Measurements from ENCODE around the gene NFATC2.

DNA sequence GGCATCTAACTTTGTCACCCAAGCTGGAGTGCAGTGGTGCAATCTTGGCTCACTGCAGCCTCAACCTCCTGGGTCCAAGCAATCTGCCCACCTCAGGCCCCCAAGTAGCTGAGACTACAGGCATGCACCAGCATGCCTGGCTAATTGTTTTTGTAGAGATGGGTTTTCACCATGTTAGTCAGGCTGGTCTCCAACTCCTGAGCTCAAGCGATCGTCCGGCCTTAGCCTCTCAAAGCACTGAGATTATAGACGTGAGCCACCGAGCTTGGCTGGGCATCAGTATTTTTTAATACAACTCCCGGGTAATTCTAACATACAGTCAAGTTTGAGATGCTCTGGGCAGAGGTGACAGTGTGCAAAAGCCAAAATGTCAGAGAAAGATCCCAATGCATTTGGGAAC, 73.5 kb downstream of the NFATC2 start:
- no peak for TF ChIP-seq CSDC2 (CRISPR knock-in tag; IDR thresholded peaks at IDR 0.05)
- no peak for TF ChIP-seq ZNF565 (CRISPR knock-in tag; conservative IDR thresholded peaks at IDR 0.05; ENCODE audit: low read depth)
- TF ChIP-seq ZFP3 (CRISPR knock-in tag; IDR thresholded peaks at IDR 0.05), result no peak
- TF ChIP-seq, protein P1, sequence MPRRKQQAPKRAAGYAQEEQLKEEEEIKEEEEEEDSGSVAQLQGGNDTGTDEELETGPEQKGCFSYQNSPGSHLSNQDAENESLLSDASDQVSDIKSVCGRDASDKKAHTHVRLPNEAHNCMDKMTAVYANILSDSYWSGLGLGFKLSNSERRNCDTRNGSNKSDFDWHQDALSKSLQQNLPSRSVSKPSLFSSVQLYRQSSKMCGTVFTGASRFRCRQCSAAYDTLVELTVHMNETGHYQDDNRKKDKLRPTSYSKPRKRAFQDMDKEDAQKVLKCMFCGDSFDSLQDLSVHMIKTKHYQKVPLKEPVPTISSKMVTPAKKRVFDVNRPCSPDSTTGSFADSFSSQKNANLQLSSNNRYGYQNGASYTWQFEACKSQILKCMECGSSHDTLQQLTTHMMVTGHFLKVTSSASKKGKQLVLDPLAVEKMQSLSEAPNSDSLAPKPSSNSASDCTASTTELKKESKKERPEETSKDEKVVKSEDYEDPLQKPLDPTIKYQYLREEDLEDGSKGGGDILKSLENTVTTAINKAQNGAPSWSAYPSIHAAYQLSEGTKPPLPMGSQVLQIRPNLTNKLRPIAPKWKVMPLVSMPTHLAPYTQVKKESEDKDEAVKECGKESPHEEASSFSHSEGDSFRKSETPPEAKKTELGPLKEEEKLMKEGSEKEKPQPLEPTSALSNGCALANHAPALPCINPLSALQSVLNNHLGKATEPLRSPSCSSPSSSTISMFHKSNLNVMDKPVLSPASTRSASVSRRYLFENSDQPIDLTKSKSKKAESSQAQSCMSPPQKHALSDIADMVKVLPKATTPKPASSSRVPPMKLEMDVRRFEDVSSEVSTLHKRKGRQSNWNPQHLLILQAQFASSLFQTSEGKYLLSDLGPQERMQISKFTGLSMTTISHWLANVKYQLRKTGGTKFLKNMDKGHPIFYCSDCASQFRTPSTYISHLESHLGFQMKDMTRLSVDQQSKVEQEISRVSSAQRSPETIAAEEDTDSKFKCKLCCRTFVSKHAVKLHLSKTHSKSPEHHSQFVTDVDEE (CRISPR knock-in tag; IDR thresholded peaks at IDR 0.05), result no peak
- no peak for TF ChIP-seq RARB (CRISPR knock-in tag; IDR thresholded peaks at IDR 0.05)
- TF ChIP-seq, protein P2, sequence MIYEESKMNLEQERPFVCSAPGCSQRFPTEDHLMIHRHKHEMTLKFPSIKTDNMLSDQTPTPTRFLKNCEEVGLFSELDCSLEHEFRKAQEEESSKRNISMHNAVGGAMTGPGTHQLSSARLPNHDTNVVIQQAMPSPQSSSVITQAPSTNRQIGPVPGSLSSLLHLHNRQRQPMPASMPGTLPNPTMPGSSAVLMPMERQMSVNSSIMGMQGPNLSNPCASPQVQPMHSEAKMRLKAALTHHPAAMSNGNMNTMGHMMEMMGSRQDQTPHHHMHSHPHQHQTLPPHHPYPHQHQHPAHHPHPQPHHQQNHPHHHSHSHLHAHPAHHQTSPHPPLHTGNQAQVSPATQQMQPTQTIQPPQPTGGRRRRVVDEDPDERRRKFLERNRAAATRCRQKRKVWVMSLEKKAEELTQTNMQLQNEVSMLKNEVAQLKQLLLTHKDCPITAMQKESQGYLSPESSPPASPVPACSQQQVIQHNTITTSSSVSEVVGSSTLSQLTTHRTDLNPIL (CRISPR knock-in tag; IDR thresholded peaks at IDR 0.05; ENCODE audit: low read depth), result no peak
- TF ChIP-seq, protein P3, sequence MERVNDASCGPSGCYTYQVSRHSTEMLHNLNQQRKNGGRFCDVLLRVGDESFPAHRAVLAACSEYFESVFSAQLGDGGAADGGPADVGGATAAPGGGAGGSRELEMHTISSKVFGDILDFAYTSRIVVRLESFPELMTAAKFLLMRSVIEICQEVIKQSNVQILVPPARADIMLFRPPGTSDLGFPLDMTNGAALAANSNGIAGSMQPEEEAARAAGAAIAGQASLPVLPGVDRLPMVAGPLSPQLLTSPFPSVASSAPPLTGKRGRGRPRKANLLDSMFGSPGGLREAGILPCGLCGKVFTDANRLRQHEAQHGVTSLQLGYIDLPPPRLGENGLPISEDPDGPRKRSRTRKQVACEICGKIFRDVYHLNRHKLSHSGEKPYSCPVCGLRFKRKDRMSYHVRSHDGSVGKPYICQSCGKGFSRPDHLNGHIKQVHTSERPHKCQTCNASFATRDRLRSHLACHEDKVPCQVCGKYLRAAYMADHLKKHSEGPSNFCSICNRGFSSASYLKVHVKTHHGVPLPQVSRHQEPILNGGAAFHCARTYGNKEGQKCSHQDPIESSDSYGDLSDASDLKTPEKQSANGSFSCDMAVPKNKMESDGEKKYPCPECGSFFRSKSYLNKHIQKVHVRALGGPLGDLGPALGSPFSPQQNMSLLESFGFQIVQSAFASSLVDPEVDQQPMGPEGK (CRISPR knock-in tag; IDR thresholded peaks at IDR 0.05; ENCODE audit: borderline replicate concordance), result no peak
- TF ChIP-seq ARNTL (CRISPR knock-in tag; IDR thresholded peaks at IDR 0.05; ENCODE audit: borderline replicate concordance, low read depth), result no peak
- no peak for TF ChIP-seq TOX (CRISPR knock-in tag; IDR thresholded peaks at IDR 0.05; ENCODE audit: borderline replicate concordance)
- no peak for TF ChIP-seq OSR1 (CRISPR knock-in tag; IDR thresholded peaks at IDR 0.05)
- no peak for TF ChIP-seq GLIS3 (CRISPR knock-in tag; IDR thresholded peaks at IDR 0.05)
- no peak for TF ChIP-seq ZFP30 (CRISPR knock-in tag; IDR thresholded peaks at IDR 0.05)
